Fibroblast of gingiva (primary cell): ENCODE results near the gene SPAST.
"Not testable (repeated sequence)": the region's sequence is repeated elsewhere in the genome, so short reads cannot be mapped to it uniquely, and the experiment has no call there.

Experiments used
- DNase-seq: peaks from one replicate; pipeline ENCODE4 v3.0.0-alpha.2; 2011; ENCODE audit warnings: low read depth

SPAST gene

DNA sequence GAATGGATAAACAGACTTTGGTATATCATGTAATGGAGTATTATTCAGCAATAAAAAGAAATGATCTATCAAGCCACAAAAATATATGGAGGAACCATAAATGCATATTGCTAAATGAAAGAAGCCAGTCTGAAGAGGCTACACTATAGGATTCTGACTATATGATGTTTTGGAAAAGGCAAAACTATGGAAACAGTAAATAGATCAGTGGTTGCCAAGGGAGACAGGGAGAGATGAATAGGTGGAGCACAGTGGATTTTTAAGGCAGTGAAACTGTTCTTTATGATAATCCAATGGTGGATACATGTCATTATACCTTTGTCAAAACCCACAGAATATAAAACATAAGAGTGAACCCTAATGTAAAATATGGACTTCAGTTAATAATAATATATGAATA lies 61.3 kb downstream of the SPAST start:
- DNase-seq: no peak

DNA sequence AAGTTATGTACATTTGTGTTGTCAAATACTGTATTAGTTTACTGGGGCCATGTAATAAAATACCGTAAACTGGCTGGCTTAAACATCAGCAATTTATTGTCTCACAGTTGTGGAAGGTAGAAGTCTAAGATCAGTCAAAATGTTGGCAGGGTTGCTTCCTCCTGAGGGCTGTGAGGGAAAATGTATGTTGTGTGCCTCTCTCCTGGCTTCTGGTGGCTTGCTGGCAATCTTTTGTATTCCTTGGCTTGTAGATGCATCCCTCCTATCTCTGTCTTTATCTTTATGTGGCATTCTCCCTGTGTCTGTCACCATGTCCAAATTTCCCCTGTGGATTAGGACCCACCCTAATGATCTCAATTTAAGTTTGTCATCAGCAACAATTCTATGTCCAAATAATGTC lies 65.3 kb downstream of the SPAST start:
- no peak for DNase-seq

DNA sequence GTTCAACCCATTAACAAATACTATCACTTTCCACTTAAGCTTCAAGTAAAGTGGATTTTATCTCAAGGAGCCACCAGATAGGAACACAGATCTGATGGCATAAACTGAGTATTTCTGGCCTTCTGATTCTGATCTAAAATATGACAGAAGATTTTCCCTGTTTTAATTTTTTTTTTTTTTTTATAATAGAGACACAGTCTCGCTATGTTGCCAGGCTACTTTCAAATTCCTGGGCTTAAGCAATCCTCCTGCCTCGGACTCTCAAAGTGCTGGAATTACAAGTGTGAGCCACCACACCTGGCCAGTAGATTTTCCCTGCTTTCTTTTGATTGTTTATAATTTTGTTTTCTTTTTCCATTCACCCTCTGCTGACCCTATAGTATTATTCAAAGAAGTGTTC lies 65.7 kb downstream of the SPAST start:
- no peak for DNase-seq

GRCh38 chr2:32135409-32135808 lies 72.1 kb downstream of the SPAST start:
- peak; percentile 56 for DNase-seq

DNA sequence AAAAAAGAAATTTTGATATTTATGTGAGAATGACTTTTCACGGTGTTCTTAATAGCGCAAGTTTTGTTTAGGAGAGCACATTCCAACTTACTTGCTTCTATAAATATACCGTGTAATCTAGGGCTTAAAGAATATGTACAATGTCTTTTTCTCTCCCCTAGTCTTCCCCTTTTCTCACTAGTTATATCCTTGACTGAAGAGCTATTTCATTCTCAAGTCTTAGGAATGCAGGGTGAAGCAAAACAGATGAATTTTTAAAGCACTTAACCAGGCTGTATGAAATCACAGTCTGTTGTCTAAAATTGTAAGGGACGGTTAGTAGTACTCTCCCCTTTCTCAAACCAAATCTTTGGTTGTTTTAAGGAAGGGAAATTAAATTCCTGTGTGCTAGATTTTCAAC lies 72.7 kb downstream of the SPAST start:
- DNase-seq: no peak

GRCh38 chr2:32151544-32151943 lies 88.2 kb downstream of the SPAST start:
- DNase-seq: not testable (repeated sequence)

GRCh38 chr2:32159678-32160077 lies 96.3 kb downstream of the SPAST start:
- DNase-seq: no peak

DNA sequence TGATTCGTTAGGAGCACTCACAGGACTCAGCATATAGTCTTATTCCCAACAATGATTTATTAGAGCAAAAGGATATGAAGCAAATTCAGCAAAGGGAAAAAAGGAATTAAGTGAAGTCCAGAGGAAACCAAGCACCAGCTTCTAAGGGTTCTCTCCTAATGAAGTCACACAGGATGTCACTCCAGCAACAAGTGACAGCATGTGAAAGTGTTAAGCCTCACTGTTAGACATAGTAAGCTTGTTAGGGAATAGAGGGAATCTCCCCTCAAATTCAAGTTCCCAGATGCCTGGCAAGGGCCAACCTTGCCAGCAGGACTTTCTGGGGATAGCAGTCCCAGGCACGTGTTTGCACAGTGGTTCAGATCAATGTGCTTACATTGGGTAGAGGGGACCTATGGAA lies 97.9 kb downstream of the SPAST start:
- no peak for DNase-seq

GRCh38 chr2:32164254-32164653 lies 100.9 kb downstream of the SPAST start:
- not testable (repeated sequence) for DNase-seq

DNA sequence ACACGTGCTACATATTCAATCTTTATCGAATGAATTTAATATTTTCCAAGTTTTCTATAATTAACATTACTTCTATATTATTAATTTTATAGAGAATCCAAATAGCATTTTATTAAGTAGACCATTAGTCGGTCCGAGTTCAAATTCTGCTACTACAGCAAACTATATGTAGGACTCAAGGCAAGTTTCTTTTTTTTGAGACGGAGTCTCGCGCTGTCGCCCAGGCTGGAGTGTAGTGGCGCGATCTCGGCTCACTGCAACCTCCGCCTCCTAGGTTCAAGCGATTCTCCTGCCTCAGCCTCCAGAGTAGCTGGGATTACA lies 101.6 kb downstream of the SPAST start:
- DNase-seq: not testable (repeated sequence)

GRCh38 chr2:32166115-32166574 lies 102.8 kb downstream of the SPAST start:
- DNase-seq: no peak

DNA sequence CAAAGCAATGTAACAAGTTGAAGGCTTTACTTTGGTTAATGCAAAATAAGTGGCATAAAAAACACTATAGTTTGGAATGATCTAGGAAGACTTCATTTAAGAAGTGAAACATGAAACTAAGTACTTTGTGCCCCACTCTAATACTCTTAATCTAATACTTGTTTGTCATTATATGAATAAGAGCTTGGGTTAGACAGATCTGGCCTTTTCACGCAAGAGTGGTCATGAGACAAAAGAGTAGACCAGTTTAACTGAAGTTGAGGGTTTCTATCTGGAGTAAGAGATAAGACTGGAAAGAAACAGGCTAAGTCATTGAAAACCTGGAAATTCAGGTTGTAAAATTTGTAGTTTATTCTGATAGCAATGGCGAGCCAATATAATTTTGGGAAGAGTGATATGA lies 105.2 kb downstream of the SPAST start:
- DNase-seq: no peak

DNA sequence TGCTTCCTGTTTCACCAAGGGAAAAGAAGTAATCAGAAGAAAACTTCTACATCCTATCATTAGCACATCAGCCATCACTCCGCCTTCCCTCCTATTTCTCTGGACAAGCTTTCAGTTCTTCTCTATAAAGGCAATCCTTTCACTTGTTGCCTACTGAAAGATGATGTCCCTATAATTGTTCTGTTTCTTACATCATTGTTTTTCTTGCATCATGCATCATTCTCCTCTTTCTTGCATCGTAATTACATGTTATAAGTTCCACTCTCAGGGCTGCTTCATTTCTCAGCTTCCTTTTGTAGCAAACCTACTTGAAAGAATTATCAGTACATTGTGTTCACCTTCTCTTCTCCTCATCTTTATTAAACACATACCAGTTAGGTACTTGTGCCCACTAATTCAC lies 109.5 kb downstream of the SPAST start:
- no peak for DNase-seq

DNA sequence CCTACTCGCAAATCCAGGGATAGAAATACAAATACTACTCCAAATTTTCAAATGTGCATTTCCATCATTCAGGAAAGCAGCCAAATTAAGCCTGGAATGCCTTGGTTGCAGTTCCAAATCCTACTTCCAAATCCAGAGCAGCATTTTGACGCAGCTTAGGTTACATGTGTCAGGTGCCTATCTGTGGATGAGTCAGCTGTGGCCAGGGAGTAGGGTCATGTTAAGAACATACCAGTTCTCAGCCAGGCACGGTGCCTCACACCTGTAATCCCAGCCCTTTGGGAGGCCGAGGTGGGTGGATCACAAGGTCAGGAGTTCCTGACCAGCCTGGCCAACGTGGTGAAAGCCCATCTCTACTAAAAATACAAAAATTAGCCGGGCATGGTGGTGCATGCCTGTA lies 119.3 kb downstream of the SPAST start:
- no peak for DNase-seq

- no peak for DNase-seq
Measured at GRCh38 chr2:32189011-32189410, 125.7 kb downstream of the SPAST start.

DNA sequence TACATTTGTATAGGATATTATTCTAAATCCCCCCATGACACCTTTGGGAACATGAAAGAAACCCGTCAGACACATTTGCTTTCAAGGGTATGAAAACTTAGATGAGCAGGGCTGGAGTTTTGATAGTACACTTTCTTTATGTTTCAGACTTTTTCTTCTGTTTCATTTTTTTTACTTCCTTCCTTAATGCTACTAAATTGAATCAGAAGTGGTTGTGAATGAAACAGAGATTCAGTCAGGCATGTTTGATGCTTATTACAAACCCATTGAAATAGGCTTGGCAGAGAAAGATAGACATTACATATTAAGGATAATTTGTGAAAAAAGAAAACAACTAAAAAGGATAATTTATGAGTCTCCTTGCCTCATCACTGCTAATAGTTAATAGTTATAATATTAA lies 129.1 kb downstream of the SPAST start:
- DNase-seq: no peak

DNA sequence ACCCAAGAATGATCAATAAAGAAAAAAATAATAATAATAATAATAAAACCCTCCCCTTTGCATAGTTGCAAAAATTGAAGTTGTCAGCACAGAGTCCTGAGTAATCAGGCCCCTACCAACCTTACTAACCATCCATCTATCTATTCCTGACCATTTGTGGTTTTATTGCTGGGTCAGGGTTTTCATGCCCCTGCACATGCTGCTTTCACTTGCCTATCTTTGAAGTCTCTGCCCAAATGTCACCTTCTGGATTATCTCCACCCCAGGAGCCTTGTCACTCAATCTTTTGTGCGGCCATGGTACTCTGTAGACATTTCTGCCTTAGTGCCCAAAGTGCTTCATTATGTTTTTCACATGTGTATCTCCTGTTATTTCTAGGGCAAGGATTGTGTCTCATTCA lies 137.5 kb downstream of the SPAST start:
- DNase-seq: no peak

- DNase-seq: not testable (repeated sequence)
Measured at GRCh38 chr2:32203428-32203827, 140.1 kb downstream of the SPAST start.
